Heart left ventricle (tissue), 16 donors: ENCODE results near the gene C22orf39. TPM values are rescaled to one million over a fixed set of nuclear protein-coding genes. Genes with fewer than 3 reads are reported as not detected.

Experiments used
- ATAC-seq, 4 donors: fragments of 200-7000 bp; cut with Tn5 transposase; one replicate each; pipeline ENCODE4 v1.9.1; 2020 to 2022; ENCODE audit warnings: moderate library complexity in 4 of 4, mild to moderate bottlenecking in 3 of 4, moderate number of reproducible peaks in 1 of 4
- DNase-seq, 5 donors: peaks; one replicate each; pipeline ENCODE4 v3.0.0-alpha.2; 2020
- H3K27ac ChIP-seq, 12 donors: fragments of 200-600 bp; sonication (generic) in 4 of 12; one replicate each; pipeline versions ENCODE4 v1.5.0 to v1.8.0; 2016 to 2022; ENCODE audit warnings: mild to moderate bottlenecking in 2 of 12
- H3K27me3 ChIP-seq, 9 donors: fragments of 200-600 bp; sonication (generic) in 2 of 9; one replicate each; pipeline versions ENCODE4 v1.5.1 to v1.8.0; 2016 to 2022; ENCODE audit warnings: mild to moderate bottlenecking in 3 of 9
- H3K36me3 ChIP-seq, 9 donors: fragments of 200-600 bp; sonication (generic) in 2 of 9; one replicate each; pipeline versions ENCODE4 v1.5.0 to v1.8.0; 2018 to 2022; ENCODE audit warnings: mild to moderate bottlenecking in 2 of 9
- H3K4me1 ChIP-seq, 12 donors: fragments of 200-600 bp; sonication (generic) in 4 of 12; one replicate each; pipeline versions ENCODE4 v1.5.0 to v1.8.0; 2016 to 2022; ENCODE audit warnings: mild to moderate bottlenecking in 3 of 12
- H3K4me3 ChIP-seq, 12 donors: fragments of 200-600 bp; sonication (generic) in 4 of 12; one replicate each; pipeline versions ENCODE4 v1.5.0 to v1.8.0; 2017 to 2022; ENCODE audit warnings: mild to moderate bottlenecking in 9 of 12, moderate library complexity in 4 of 12
- H3K9me3 ChIP-seq, 12 donors: fragments of 200-600 bp; sonication (generic) in 4 of 12; one replicate each; pipeline versions ENCODE4 v1.5.0 to v1.8.0; 2016 to 2022; ENCODE audit warnings: mild to moderate bottlenecking in 1 of 12
- CTCF ChIP-seq, 12 donors: fragments of 200-600 bp; sonication (generic) in 4 of 12; IDR thresholded peaks; one replicate each; pipeline versions ENCODE4 v1.5.0 to v1.8.0; 2018 to 2022; ENCODE audit warnings: antibody characterized with exemption in 12 of 12, mild to moderate bottlenecking in 5 of 12
- POLR2A ChIP-seq, 2 donors: fragments of 450-650 bp; IDR thresholded peaks; one replicate each; pipeline ENCODE4 v1.6.1; 2017; ENCODE audit warnings: antibody characterized with exemption in 2 of 2, mild to moderate bottlenecking in 2 of 2, moderate library complexity in 2 of 2
- WGBS, 4 donors: extraction: QIAGEN DNeasy Blood & Tissue Kit in 2 of 4; methylation state at CpG; one replicate each; pipeline versions ENCODE4 v1.1.5 to v1.1.7; 2013 to 2018; 5-methylcytosine and 5-hydroxymethylcytosine counted together
- intact Hi-C, 10 donors: fragments of 100-400 bp; cut with DNase I; formaldehyde crosslinking; loops; one replicate each; pipeline versions ENCODE4 v1.11.1 to v1.14.2; 2022
- polyA plus RNA-seq, 2 donors: library from polyadenylated mRNA; stranded (reverse); fragments of 200-250 nt; gene quantifications; one replicate each; pipeline ENCODE4 v1.2.3, GENCODE V29; 2013
- total RNA-seq, 9 donors: library from RNA; depleted of rRNA in 2 of 9; stranded (reverse); fragments of >200 nt in 2 of 9; fragmentation: NEBNext Ultra II Directional in 3 of 9; extraction: Animal tissue kit (Norgen Biotek cat#: 25700) in 3 of 9; gene quantifications; one replicate each; pipeline versions ENCODE4 v1.1.0 to v1.2.4, GENCODE V29; 2016 to 2023
- donor health status: ischemic (EF 13 %, LVEDD 7.1; RV severe dilation, severe dysfunction).
- donor health status: healthy with polysubstance abuse.
- donor health status: DM: no; HTN: yes; CAD: no.
- donor health status: DM: no; HTN: no; CAD: no.
- donor health status: ischemic (EF 25% LVEDD 6.9; RV normal size, moderate dysfunction).
- donor health status: ischemic (EF 25% LVEDD 5.7; RV mildly dilated, moderate dysfunction).
- donor health status: healthy.
- donor health status: DM: yes; HTN: yes; CAD: no.
- donor health status: ischemic (EF 35%, LVEDD 5.7; RV mildly dilated, moderate dysfunction).
- donor health status: nonischemic (EF 11% LVEDD 7.7; RV severe dilation, severe dysfunction).
- donor health status: DM: yes; HTN: yes; CAD: no.
- donor health status: PGD.
- donor health status: ischemic (EF 29% LVEDD 5.4; RV normal size, mild dysfunction).
- donor health status: nonischemic (EF 23%, LVEDD 6.1; RV moderate dilation, normal function).

The C22orf39 gene
- total and polyA plus RNA-seq, 11 donors: 39.1 to 115 (median 53.6) TPM

GRCh38 chr22:19406281-19406811 is 41.2 kb downstream of the C22orf39 start:
- Histone ChIP-seq H3K9me3 (no peaks in the 10 kb centered on the region), H3K36me3 (peaks cover 0 to 90% (median 63%) of the 10 kb centered on the region in 9 donors), H3K4me3 (no peak overlapping the region), H3K27ac (peak overlapping the region in 6 of 12 donors; percentile 22 to 67 (median 46)), H3K27me3 (no peaks in the 10 kb centered on the region), H3K4me1 (peaks cover 0 to 30% (median 10%) of the 10 kb centered on the region in 12 donors)
- DNase-seq (no peak), ATAC-seq (no peak)
- 76 to 84% (median 82%) methylated on average over 3 of the region's 3 CpGs for WGBS, 4 donors
- TF ChIP-seq CTCF (IDR thresholded peaks at IDR 0.05): no peak
- no peak for TF ChIP-seq POLR2A (IDR thresholded peaks at IDR 0.05)
- intact Hi-C loops: no loop called here

- Histone ChIP-seq H3K4me1 (peaks cover 0 to 23% (median 8%) of the 10 kb centered on the region in 12 donors), H3K27ac (no peak overlapping the region), H3K36me3 (peaks cover 0 to 92% (median 68%) of the 10 kb centered on the region in 9 donors), H3K27me3 (no peaks in the 10 kb centered on the region), H3K4me3 (no peak overlapping the region), H3K9me3 (no peaks in the 10 kb centered on the region)
- intact Hi-C loops: no loop called here
- ATAC-seq (peak in 1 of 4 donors; percentile 6), DNase-seq (no peak)
- TF ChIP-seq POLR2A (IDR thresholded peaks at IDR 0.05): no peak
- TF ChIP-seq CTCF (IDR thresholded peaks at IDR 0.05): no peak
- WGBS, 4 donors: 88 to 95% (median 93%) methylated on average over 8 of the region's 8 CpGs
Observed at GRCh38 chr22:19405652-19406051, 41.9 kb downstream of the C22orf39 start.

- Histone ChIP-seq H3K9me3 (no peaks in the 10 kb centered on the region), H3K4me3 (no peak overlapping the region), H3K36me3 (peaks cover 0 to 92% (median 70%) of the 10 kb centered on the region in 9 donors), H3K27ac (no peak overlapping the region), H3K27me3 (no peaks in the 10 kb centered on the region), H3K4me1 (peaks cover 0 to 21% (median 8%) of the 10 kb centered on the region in 12 donors)
- TF ChIP-seq POLR2A (IDR thresholded peaks at IDR 0.05) (no peak), CTCF (IDR thresholded peaks at IDR 0.05) (no peak)
- 93 to 97% (median 95%) methylated on average over 4 of the region's 4 CpGs for WGBS, 4 donors
- DNase-seq (no peak), ATAC-seq (no peak)
- intact Hi-C loops: no loop called here
Observed at GRCh38 chr22:19405133-19405532, 42.4 kb downstream of the C22orf39 start.

GRCh38 chr22:19404676-19405075 is 42.8 kb downstream of the C22orf39 start:
- ATAC-seq: no peak
- no peak overlapping the region for H3K4me3 ChIP-seq
- no peaks in the 10 kb centered on the region for H3K27me3 ChIP-seq
- H3K4me1 ChIP-seq: peaks cover 0 to 21% (median 8%) of the 10 kb centered on the region in 12 donors
- no peaks in the 10 kb centered on the region for H3K9me3 ChIP-seq
- intact Hi-C loops: loop anchor here in 1 of 10 donors (5.0 kb wide), 1 partner anchor 48 kb away; no protein-coding TSS in a partner anchor
- peaks cover 0 to 92% (median 70%) of the 10 kb centered on the region in 9 donors for H3K36me3 ChIP-seq
- no peak for DNase-seq
- TF ChIP-seq POLR2A (IDR thresholded peaks at IDR 0.05): no peak
- TF ChIP-seq CTCF (IDR thresholded peaks at IDR 0.05): no peak
- WGBS, 4 donors: 77 to 87% (median 82%) methylated on average over 3 of the region's 3 CpGs
- H3K27ac ChIP-seq: no peak overlapping the region
